ENCODE measurements around the gene B4GALT6. TPM values are rescaled to one million over a fixed set of nuclear protein-coding genes. Genes with fewer than 3 reads are reported as not detected.
A peak's percentile ranks its signal among the peaks of the same experiment; 100 is the strongest.

The B4GALT6 gene
- total and polyA plus RNA-seq, 10 of the 15 experiments (the other 5 are each of a cell fraction or from before 2014, with no cell fraction given) = 11.9 to 47.4 (median 18.0) TPM

DNA sequence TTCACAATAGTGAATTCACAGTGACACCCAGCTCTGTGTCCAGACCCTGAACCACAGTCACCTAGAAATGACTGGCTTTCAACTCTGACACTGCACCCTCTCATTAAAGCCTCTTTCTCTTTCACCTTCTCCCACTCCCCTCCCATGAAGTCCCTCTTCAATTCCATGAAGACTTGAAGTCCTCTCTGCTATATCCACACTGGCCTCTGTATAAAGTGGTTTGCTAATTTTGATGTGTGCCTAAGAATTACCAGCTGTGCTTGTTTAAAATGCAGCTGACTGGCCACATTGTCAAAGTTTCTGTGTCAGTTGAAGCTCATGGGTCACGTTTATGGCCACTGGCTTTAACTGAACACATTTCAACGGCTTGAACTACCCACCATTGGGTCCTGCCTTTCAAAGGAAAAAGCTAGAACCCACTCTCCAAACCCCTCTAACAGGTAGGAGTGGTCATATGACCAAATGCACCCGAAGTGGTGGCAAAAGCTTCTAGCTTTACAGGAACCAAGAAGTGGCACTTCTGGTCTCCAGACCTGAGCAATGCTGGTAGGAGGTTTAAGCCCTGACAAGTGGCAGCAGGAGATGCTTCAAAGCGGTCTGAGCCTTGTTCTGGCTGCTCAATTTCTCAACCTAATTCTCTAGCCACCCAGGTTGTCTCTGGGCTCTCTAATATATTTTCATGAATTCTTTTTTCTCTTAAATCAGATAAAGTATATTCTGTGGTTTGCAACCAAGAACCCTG, 34.2 kb downstream of the B4GALT6 start (continued):
- TF ChIP-seq JUND (IDR thresholded peaks at IDR 0.05; ENCODE audit: low read depth, low read length) = 0 out of 2 replicates have a peak, but pooled peaks have one; percentile 26
- peak; percentile 72; the same call in 1 of the 2 replicates for TF ChIP-seq IRF4 (IDR thresholded peaks at IDR 0.05; ENCODE audit: low read depth, low read length)
- TF ChIP-seq, protein P1, sequence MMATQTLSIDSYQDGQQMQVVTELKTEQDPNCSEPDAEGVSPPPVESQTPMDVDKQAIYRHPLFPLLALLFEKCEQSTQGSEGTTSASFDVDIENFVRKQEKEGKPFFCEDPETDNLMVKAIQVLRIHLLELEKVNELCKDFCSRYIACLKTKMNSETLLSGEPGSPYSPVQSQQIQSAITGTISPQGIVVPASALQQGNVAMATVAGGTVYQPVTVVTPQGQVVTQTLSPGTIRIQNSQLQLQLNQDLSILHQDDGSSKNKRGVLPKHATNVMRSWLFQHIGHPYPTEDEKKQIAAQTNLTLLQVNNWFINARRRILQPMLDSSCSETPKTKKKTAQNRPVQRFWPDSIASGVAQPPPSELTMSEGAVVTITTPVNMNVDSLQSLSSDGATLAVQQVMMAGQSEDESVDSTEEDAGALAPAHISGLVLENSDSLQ (IDR thresholded peaks at IDR 0.05) = peak; percentile 45
- TF ChIP-seq SREBF2 (IDR thresholded peaks at IDR 0.05; ENCODE audit: low read length) = no peak
- TF ChIP-seq, protein P2, sequence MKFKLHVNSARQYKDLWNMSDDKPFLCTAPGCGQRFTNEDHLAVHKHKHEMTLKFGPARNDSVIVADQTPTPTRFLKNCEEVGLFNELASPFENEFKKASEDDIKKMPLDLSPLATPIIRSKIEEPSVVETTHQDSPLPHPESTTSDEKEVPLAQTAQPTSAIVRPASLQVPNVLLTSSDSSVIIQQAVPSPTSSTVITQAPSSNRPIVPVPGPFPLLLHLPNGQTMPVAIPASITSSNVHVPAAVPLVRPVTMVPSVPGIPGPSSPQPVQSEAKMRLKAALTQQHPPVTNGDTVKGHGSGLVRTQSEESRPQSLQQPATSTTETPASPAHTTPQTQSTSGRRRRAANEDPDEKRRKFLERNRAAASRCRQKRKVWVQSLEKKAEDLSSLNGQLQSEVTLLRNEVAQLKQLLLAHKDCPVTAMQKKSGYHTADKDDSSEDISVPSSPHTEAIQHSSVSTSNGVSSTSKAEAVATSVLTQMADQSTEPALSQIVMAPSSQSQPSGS (IDR thresholded peaks at IDR 0.05; ENCODE audit: low read length) = no peak
- no peak for TF ChIP-seq RBBP5 (conservative IDR thresholded peaks at IDR 0.05)
- peak; percentile 82 for TF ChIP-seq MTA2 (IDR thresholded peaks at IDR 0.05; ENCODE audit: low read depth)
- TF ChIP-seq RAD51 (IDR thresholded peaks at IDR 0.05) = peak; percentile 45; the same call in 1 of the 2 replicates
- TF ChIP-seq, protein P3, sequence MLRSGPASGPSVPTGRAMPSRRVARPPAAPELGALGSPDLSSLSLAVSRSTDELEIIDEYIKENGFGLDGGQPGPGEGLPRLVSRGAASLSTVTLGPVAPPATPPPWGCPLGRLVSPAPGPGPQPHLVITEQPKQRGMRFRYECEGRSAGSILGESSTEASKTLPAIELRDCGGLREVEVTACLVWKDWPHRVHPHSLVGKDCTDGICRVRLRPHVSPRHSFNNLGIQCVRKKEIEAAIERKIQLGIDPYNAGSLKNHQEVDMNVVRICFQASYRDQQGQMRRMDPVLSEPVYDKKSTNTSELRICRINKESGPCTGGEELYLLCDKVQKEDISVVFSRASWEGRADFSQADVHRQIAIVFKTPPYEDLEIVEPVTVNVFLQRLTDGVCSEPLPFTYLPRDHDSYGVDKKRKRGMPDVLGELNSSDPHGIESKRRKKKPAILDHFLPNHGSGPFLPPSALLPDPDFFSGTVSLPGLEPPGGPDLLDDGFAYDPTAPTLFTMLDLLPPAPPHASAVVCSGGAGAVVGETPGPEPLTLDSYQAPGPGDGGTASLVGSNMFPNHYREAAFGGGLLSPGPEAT (IDR thresholded peaks at IDR 0.05; ENCODE audit: low read depth) = peak; percentile 46; the same call in 1 of the 2 replicates
- TF ChIP-seq NBN (IDR thresholded peaks at IDR 0.05) = peak; percentile 55; the same call in 1 of the 2 replicates
